ENCODE results near the gene SLC35D2. TPM values are rescaled to one million over a fixed set of nuclear protein-coding genes. Genes with fewer than 3 reads are reported as not detected.
"Not testable (repeated sequence)": the region's sequence is repeated elsewhere in the genome, so short reads cannot be mapped to it uniquely, and the experiment has no call there.

The SLC35D2 gene
- total RNA-seq, 1 donor from 2014 or later, result 44.7 TPM

- no peak for TF ChIP-seq CTCF (IDR thresholded peaks at IDR 0.05; ENCODE audit: partially characterized antibody, unreplicated experiment)
- Mint-ChIP-seq H3K9me3 (ENCODE audit: unreplicated experiment) (peaks cover 8% of the 10 kb centered on the region), H3K27me3 (ENCODE audit: unreplicated experiment) (no peaks in the 10 kb centered on the region), H3K27ac (ENCODE audit: unreplicated experiment) (peak overlapping the region; percentile 49), H3K4me3 (ENCODE audit: unreplicated experiment) (peak overlapping the region; percentile 77), H3K4me1 (ENCODE audit: low read depth, unreplicated experiment) (peaks cover 17% of the 10 kb centered on the region), H3K36me3 (ENCODE audit: unreplicated experiment) (no peaks in the 10 kb centered on the region)
- DNase-seq, result no peak
These were observed 1.8 kb downstream of the SLC35D2 start for GRCh38 chr9:96381696-96382095.

GRCh38 chr9:96381125-96381524 is 2.4 kb downstream of the SLC35D2 start:
- no peaks in the 10 kb centered on the region for H3K27me3 Mint-ChIP-seq (ENCODE audit: unreplicated experiment)
- peaks cover 17% of the 10 kb centered on the region for H3K4me1 Mint-ChIP-seq (ENCODE audit: low read depth, unreplicated experiment)
- peaks cover 8% of the 10 kb centered on the region for H3K9me3 Mint-ChIP-seq (ENCODE audit: unreplicated experiment)
- TF ChIP-seq CTCF (IDR thresholded peaks at IDR 0.05; ENCODE audit: partially characterized antibody, unreplicated experiment), result no peak
- H3K36me3 Mint-ChIP-seq (ENCODE audit: unreplicated experiment), result no peaks in the 10 kb centered on the region
- H3K4me3 Mint-ChIP-seq (ENCODE audit: unreplicated experiment), result peak overlapping the region; percentile 77
- no peak for DNase-seq
- peak overlapping the region; percentile 49 for H3K27ac Mint-ChIP-seq (ENCODE audit: unreplicated experiment)

- no peak overlapping the region for H3K4me3 Mint-ChIP-seq (ENCODE audit: unreplicated experiment)
- no peak for TF ChIP-seq CTCF (IDR thresholded peaks at IDR 0.05; ENCODE audit: partially characterized antibody, unreplicated experiment)
- H3K9me3 Mint-ChIP-seq (ENCODE audit: unreplicated experiment), result peaks cover 8% of the 10 kb centered on the region
- no peak overlapping the region for H3K27ac Mint-ChIP-seq (ENCODE audit: unreplicated experiment)
- H3K27me3 Mint-ChIP-seq (ENCODE audit: unreplicated experiment), result no peaks in the 10 kb centered on the region
- H3K4me1 Mint-ChIP-seq (ENCODE audit: low read depth, unreplicated experiment), result peaks cover 17% of the 10 kb centered on the region
- H3K36me3 Mint-ChIP-seq (ENCODE audit: unreplicated experiment), result no peaks in the 10 kb centered on the region
- DNase-seq, result no peak
These were observed 4.0 kb downstream of the SLC35D2 start for GRCh38 chr9:96379461-96379860.

- Mint-ChIP-seq H3K4me1 (ENCODE audit: low read depth, unreplicated experiment) (peaks cover 12% of the 10 kb centered on the region), H3K36me3 (ENCODE audit: unreplicated experiment) (no peaks in the 10 kb centered on the region), H3K27me3 (ENCODE audit: unreplicated experiment) (no peaks in the 10 kb centered on the region), H3K27ac (ENCODE audit: unreplicated experiment) (no peak overlapping the region), H3K9me3 (ENCODE audit: unreplicated experiment) (peaks cover 8% of the 10 kb centered on the region), H3K4me3 (ENCODE audit: unreplicated experiment) (no peak overlapping the region)
- no peak for TF ChIP-seq CTCF (IDR thresholded peaks at IDR 0.05; ENCODE audit: partially characterized antibody, unreplicated experiment)
- DNase-seq, result no peak
These were observed 5.3 kb downstream of the SLC35D2 start for GRCh38 chr9:96378187-96378586.

GRCh38 chr9:96376891-96377874 is 6.3 kb downstream of the SLC35D2 start:
- TF ChIP-seq CTCF (IDR thresholded peaks at IDR 0.05; ENCODE audit: partially characterized antibody, unreplicated experiment), result no peak
- Mint-ChIP-seq H3K4me3 (ENCODE audit: unreplicated experiment) (no peak overlapping the region), H3K36me3 (ENCODE audit: unreplicated experiment) (no peaks in the 10 kb centered on the region), H3K27ac (ENCODE audit: unreplicated experiment) (no peak overlapping the region), H3K4me1 (ENCODE audit: low read depth, unreplicated experiment) (peaks cover 12% of the 10 kb centered on the region), H3K9me3 (ENCODE audit: unreplicated experiment) (peaks cover 8% of the 10 kb centered on the region), H3K27me3 (ENCODE audit: unreplicated experiment) (no peaks in the 10 kb centered on the region)
- no peak for DNase-seq

- not testable (repeated sequence) for H3K9me3 Mint-ChIP-seq (ENCODE audit: unreplicated experiment); H3K27me3 Mint-ChIP-seq (ENCODE audit: unreplicated experiment); H3K27ac Mint-ChIP-seq (ENCODE audit: unreplicated experiment); H3K4me3 Mint-ChIP-seq (ENCODE audit: unreplicated experiment); DNase-seq; H3K36me3 Mint-ChIP-seq (ENCODE audit: unreplicated experiment); H3K4me1 Mint-ChIP-seq (ENCODE audit: low read depth, unreplicated experiment)
These were observed 8.0 kb downstream of the SLC35D2 start for GRCh38 chr9:96375507-96375906.
